ENCODE results near the gene SMIM24.

GRCh38 chr19:3503036-3503572 is 22.8 kb upstream of the SMIM24 start:
- TF ChIP-seq EP300 (IDR thresholded peaks at IDR 0.05; ENCODE audit: borderline replicate concordance in 1 of 2, control insufficient read depth in 1 of 2, low read depth in 2 of 2, low read length in 2 of 2) = no peak
- no peak for TF ChIP-seq YY1 (IDR thresholded peaks at IDR 0.05; ENCODE audit: low read depth, low read length)
- TF ChIP-seq NBN (IDR thresholded peaks at IDR 0.05) = no peak
- TF ChIP-seq RFX5 (IDR thresholded peaks at IDR 0.05; ENCODE audit: low read depth, low read length) = no peak
- TF ChIP-seq POLR2A (IDR thresholded peaks at IDR 0.05; ENCODE audit: low read depth, low read length) = no peak
- TF ChIP-seq FOS (IDR thresholded peaks at IDR 0.05; ENCODE audit: borderline replicate concordance, extremely low read depth, insufficient read length) = no peak
- TF ChIP-seq, protein P1, sequence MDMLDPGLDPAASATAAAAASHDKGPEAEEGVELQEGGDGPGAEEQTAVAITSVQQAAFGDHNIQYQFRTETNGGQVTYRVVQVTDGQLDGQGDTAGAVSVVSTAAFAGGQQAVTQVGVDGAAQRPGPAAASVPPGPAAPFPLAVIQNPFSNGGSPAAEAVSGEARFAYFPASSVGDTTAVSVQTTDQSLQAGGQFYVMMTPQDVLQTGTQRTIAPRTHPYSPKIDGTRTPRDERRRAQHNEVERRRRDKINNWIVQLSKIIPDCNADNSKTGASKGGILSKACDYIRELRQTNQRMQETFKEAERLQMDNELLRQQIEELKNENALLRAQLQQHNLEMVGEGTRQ (IDR thresholded peaks at IDR 0.05; ENCODE audit: borderline replicate concordance, low read depth, low read length) = no peak
